HG03442 (cell line): ENCODE data around the gene PLEKHG4.

ENCODE experiments used
- ATAC-seq: cut with Tn5 transposase; IDR thresholded peaks from one replicate; pipeline ENCODE4 v1.9.1; 2021; ENCODE audit warnings: mild to moderate bottlenecking, moderate library complexity; ENCODE audit not compliant: unreplicated experiment

Gene PLEKHG4

GRCh38 chr16:67283826-67284555 is 4.7 kb downstream of the PLEKHG4 start:
- ATAC-seq, result no peak

GRCh38 chr16:67284699-67285646 is 5.6 kb downstream of the PLEKHG4 start:
- ATAC-seq, result no peak

GRCh38 chr16:67286441-67287235 is 7.3 kb downstream of the PLEKHG4 start:
- no peak for ATAC-seq

GRCh38 chr16:67287960-67288359 is 8.6 kb downstream of the PLEKHG4 start:
- no peak for ATAC-seq

- ATAC-seq, result no peak
Measured at GRCh38 chr16:67291461-67291860, 12.1 kb downstream of the PLEKHG4 start.

- ATAC-seq, result no peak
Measured at GRCh38 chr16:67294171-67294757, 14.9 kb downstream of the PLEKHG4 start.

- no peak for ATAC-seq
Measured at GRCh38 chr16:67294938-67295361, 15.6 kb downstream of the PLEKHG4 start.

GRCh38 chr16:67296420-67296819 is 17.1 kb downstream of the PLEKHG4 start:
- ATAC-seq, result no peak

- no peak for ATAC-seq
Measured at GRCh38 chr16:67298277-67298676, 18.9 kb downstream of the PLEKHG4 start.

- ATAC-seq, result no peak
Measured at GRCh38 chr16:67299269-67299668, 19.9 kb downstream of the PLEKHG4 start.

- no peak for ATAC-seq
Measured at GRCh38 chr16:67301080-67301782, 21.9 kb downstream of the PLEKHG4 start.

- ATAC-seq, result no peak
Measured at GRCh38 chr16:67302076-67302475, 22.7 kb downstream of the PLEKHG4 start.

GRCh38 chr16:67302970-67303369 is 23.6 kb downstream of the PLEKHG4 start:
- no peak for ATAC-seq

GRCh38 chr16:67304020-67304419 is 24.7 kb downstream of the PLEKHG4 start:
- no peak for ATAC-seq

- no peak for ATAC-seq
Measured at GRCh38 chr16:67305216-67306071, 26.1 kb downstream of the PLEKHG4 start.

GRCh38 chr16:67310561-67310960 is 31.2 kb downstream of the PLEKHG4 start:
- ATAC-seq, result no peak

- peak; percentile 89 for ATAC-seq
Measured at GRCh38 chr16:67311607-67312488, 32.5 kb downstream of the PLEKHG4 start.

- no peak for ATAC-seq
Measured at GRCh38 chr16:67312719-67313118, 33.4 kb downstream of the PLEKHG4 start.
